ENCODE results near the gene HSD17B11. TPM values are rescaled to one million over a fixed set of nuclear protein-coding genes. Genes with fewer than 3 reads are reported as not detected.

The HSD17B11 gene
- total and polyA plus RNA-seq, 2 of the 8 experiments (the other 6 are each of a cell fraction or from before 2014, with no cell fraction given), result 6.0 to 9.0 TPM

GRCh38 chr4:87433342-87433741, 42.4 kb upstream of the HSD17B11 start:
- H2AK5ac ChIP-seq (ENCODE audit: low read depth, low read length), result no peak overlapping the region
- H3K9ac ChIP-seq (replicated peaks in 1 of 4; ENCODE audit: extremely low read depth in 1 of 4, low read depth in 3 of 4, low read length in 3 of 4), result no peak overlapping the region
- no peak overlapping the region for H3K4me3 ChIP-seq (ENCODE audit: extremely low read depth in 1 of 4, insufficient read depth in 2 of 4, low read depth in 3 of 4, low read length in 4 of 4)
- H3K9me3 ChIP-seq (ENCODE audit: insufficient read depth in 2 of 2, low read depth in 1 of 2, low read length in 1 of 2), result no peaks in the 10 kb centered on the region
- no peaks in the 10 kb centered on the region; a peak in 1 of 7 replicates for H3K4me1 ChIP-seq (replicated peaks in 1 of 4; ENCODE audit: control insufficient read depth in 3 of 4, insufficient read depth in 4 of 4, low read length in 3 of 4)
- H3K18ac ChIP-seq (ENCODE audit: extremely low read depth, low read length), result no peak overlapping the region
- no peak overlapping the region for H2BK20ac ChIP-seq (ENCODE audit: low read length)
- H3K27me3 ChIP-seq (replicated peaks in 1 of 4; ENCODE audit: control insufficient read depth in 3 of 4, extremely low read depth in 1 of 4, insufficient read depth in 3 of 4, low read length in 3 of 4), result no peaks in the 10 kb centered on the region
- no peak overlapping the region for H2BK120ac ChIP-seq (replicated peaks; ENCODE audit: low read depth, low read length)
- no peak overlapping the region for H3K27ac ChIP-seq (ENCODE audit: low read depth, low read length)
- WGBS, 2 experiments (ENCODE audit: extremely low coverage in 1 of 2, insufficient coverage in 1 of 2, insufficient read length in 1 of 2, insufficient replicate concordance in 2 of 2, low coverage in 1 of 2, low lambda C conversion rate in 2 of 2, missing lambda C conversion rate in 1 of 2), result 90% methylated on average over 2 of the region's 2 CpGs; no CpG with 5 or more reads in 1 of the 2 experiments
- ChIA-PET POLR2A (ENCODE audit: partially characterized antibody) (no interaction called here), CTCF (ENCODE audit: partially characterized antibody) (interaction anchor here (0.6 kb wide), 1 partner anchor 210 kb away, joined by 4 read pairs; no protein-coding TSS in a partner anchor)
- no peak overlapping the region for H2BK12ac ChIP-seq (ENCODE audit: low read depth, low read length)
- FAIRE-seq (no peak), DNase-seq (ENCODE audit: low read depth in 1 of 2, low spot score in 2 of 2) (no peak)
- H4K91ac ChIP-seq (replicated peaks; ENCODE audit: insufficient read length, low read length), result no peak overlapping the region
- no peak overlapping the region for H4K5ac ChIP-seq (ENCODE audit: insufficient read length, low read depth, low read length)
- no peak overlapping the region for H2BK5ac ChIP-seq (ENCODE audit: low read depth, low read length)
- no peak overlapping the region for H3K56ac ChIP-seq (replicated peaks; ENCODE audit: insufficient read length, low read depth, low read length)
- peaks cover 0 to 1% of the 10 kb centered on the region in 2 experiments for H4K20me1 ChIP-seq (replicated peaks in 1 of 2; ENCODE audit: control insufficient read depth in 1 of 2, insufficient read depth in 2 of 2, low read length in 2 of 2)
- H3K36me3 ChIP-seq (ENCODE audit: control insufficient read depth in 2 of 4, insufficient read depth in 4 of 4, low read length in 3 of 4), result peaks cover 0 to 17% (median 5%) of the 10 kb centered on the region in 4 experiments; a peak in 3 of 8 replicates
- no peak overlapping the region for H3K23ac ChIP-seq (ENCODE audit: insufficient read length)
- H3K79me2 ChIP-seq (ENCODE audit: control insufficient read depth in 1 of 2, insufficient read depth in 2 of 2, low read length in 2 of 2), result peaks cover 3 to 66% of the 10 kb centered on the region in 2 experiments; a peak in 3 of 4 replicates
- H3K14ac ChIP-seq (ENCODE audit: insufficient read length), result no peak overlapping the region
- H3K4ac ChIP-seq (replicated peaks; ENCODE audit: insufficient read length, low read depth, low read length), result no peak overlapping the region
- no peak overlapping the region for H3K4me2 ChIP-seq (ENCODE audit: insufficient read depth in 1 of 2, low read depth in 2 of 2, low read length in 2 of 2)
- H3K79me1 ChIP-seq (ENCODE audit: low read depth, low read length), result peaks cover 2% of the 10 kb centered on the region; the same call in 1 of the 2 replicates
- H2AFZ ChIP-seq (ENCODE audit: low read length), result no peak overlapping the region
- peaks cover 3% of the 10 kb centered on the region; the same call in 1 of the 2 replicates for H3K23me2 ChIP-seq (ENCODE audit: low read depth, low read length)
- no peak for TF ChIP-seq POLR2AphosphoS5 (IDR thresholded peaks at IDR 0.05; ENCODE audit: low read depth, low read length)
- no peak for TF ChIP-seq SIRT6 (IDR thresholded peaks at IDR 0.05; ENCODE audit: low read length)
- no peak for TF ChIP-seq YY1 (IDR thresholded peaks at IDR 0.05; ENCODE audit: low read depth, low read length)
- no peak for TF ChIP-seq KDM4A (IDR thresholded peaks at IDR 0.05; ENCODE audit: low read depth, low read length, severe bottlenecking)
- TF ChIP-seq RNF2 (IDR thresholded peaks at IDR 0.05; ENCODE audit: borderline replicate concordance, low read depth, low read length, missing control alignments, poor library complexity, severe bottlenecking), result no peak
- no peak for TF ChIP-seq BACH1 (IDR thresholded peaks at IDR 0.05; ENCODE audit: low read length)
- no peak for TF ChIP-seq KDM1A (IDR thresholded peaks at IDR 0.05; ENCODE audit: borderline replicate concordance, low read length)
- no peak for TF ChIP-seq KDM5A (IDR thresholded peaks at IDR 0.05; ENCODE audit: low read length)
- TF ChIP-seq SAP30 (IDR thresholded peaks at IDR 0.05; ENCODE audit: insufficient read depth, insufficient replicate concordance, low read length), result no peak
- no peak overlapping the region for H4K8ac ChIP-seq (ENCODE audit: extremely low read depth, insufficient read depth, low read length)
- H2BK15ac ChIP-seq (ENCODE audit: low read length), result no peak overlapping the region

All from H1 (cell line).